ELR (cell line): Measurements from ENCODE around the gene LRRFIP2.
"Not testable (repeated sequence)": the region's sequence is repeated elsewhere in the genome, so short reads cannot be mapped to it uniquely, and the experiment has no call there.

Experiments used
- DNase-seq: peaks from one replicate; pipeline ENCODE4 v3.0.0-alpha.2; 2015; ENCODE audit warnings: low read depth

The LRRFIP2 gene

DNA sequence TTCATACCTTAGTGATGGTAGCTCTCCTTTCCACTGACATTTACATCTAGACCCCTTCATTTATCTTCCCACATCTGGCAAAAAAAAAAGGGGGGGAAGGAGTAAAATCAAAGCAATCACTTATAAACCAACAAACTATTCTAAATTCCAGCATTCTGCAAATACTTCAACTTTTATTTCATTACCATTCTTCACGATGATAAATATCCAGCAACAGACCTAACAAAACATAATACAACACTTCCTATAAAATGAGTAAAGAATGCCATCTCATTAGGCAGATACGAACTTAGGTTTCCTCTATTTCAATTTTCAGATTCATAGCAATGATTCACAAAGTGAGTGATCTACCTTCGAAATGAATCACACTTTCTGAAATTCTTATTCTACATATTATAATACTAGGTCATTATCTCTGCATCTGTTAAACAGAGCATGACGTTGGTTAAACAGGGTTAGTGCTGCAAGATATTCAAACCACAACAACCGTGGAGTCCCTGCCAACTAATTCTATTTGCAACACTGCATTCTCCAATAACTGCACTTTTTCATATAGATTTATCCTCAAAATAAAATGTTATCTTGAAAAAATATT lies at the start of gene LRRFIP2:
Gene LRRFIP2 (minus strand): TSS at position 51 of the 595 bp plus-strand sequence. CDS start 25,599 bp downstream, outside the sequence.
- peak; percentile 93 for DNase-seq

DNA sequence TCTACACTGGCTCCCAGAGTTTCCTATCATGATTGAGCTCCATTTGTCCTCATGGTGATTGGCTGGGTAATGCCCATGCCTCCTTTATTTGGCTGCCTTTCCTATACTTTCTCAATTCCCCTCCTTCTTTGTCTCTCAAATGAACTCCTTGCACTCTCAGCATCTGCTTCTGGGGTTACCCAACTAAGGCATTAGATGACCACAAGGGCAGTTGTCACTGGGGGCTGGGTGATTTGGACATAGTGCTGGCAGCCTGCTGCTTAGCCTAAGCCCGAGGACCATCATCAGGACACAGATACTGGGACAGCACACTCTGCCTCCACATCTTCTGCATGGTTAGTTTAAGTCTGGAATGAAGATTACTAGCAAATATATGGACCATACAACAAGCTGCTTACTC lies 49.2 kb upstream of the LRRFIP2 start:
- DNase-seq, result no peak

DNA sequence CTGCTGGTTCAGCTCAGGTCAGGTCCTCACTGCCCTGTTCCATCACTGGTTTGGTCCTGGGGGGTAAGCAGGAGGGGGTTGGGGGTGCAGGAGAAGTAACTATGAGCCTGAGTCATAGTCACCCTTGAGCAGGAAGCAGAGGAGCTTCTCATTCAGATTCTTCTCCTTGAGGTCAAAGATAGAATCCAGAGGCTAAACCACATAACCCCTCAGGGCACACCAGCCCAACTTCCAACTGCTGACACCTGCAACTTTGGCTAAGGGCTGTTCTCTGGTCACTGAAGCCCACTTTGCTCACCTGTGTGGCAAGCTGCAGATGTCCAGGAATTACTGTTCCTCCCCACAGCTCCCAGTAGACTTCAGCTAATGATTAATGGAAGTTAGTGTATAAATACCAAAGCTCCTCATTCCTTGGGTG lies 48.8 kb upstream of the LRRFIP2 start:
- DNase-seq, result peak; percentile 80

DNA sequence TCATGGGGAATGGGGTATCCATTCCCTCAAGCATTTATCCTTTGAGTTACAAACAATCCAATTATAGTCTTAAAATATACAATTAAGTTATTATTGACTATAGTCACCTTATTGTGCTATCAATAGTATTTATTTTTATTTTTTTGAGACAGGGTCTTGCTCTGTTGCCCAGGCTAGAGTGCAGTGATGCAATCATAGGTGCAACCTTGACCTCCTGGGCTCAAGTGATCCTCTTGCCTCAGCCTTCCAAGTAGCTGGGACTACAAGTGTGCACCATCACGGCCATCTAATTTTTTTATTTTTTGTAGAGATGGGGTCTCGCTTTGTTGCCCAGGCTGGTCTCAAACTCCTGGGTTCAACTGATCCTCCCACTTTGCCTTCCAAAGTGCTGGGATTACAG lies 48.2 kb upstream of the LRRFIP2 start:
- DNase-seq, result not testable (repeated sequence)

- peak; percentile 93 for DNase-seq
Observed at GRCh38 chr3:37221407-37221806, 47.0 kb upstream of the LRRFIP2 start.

- no peak for DNase-seq
Observed at GRCh38 chr3:37219266-37219665, 44.9 kb upstream of the LRRFIP2 start.

GRCh38 chr3:37218206-37218605 lies 43.8 kb upstream of the LRRFIP2 start:
- no peak for DNase-seq

DNA sequence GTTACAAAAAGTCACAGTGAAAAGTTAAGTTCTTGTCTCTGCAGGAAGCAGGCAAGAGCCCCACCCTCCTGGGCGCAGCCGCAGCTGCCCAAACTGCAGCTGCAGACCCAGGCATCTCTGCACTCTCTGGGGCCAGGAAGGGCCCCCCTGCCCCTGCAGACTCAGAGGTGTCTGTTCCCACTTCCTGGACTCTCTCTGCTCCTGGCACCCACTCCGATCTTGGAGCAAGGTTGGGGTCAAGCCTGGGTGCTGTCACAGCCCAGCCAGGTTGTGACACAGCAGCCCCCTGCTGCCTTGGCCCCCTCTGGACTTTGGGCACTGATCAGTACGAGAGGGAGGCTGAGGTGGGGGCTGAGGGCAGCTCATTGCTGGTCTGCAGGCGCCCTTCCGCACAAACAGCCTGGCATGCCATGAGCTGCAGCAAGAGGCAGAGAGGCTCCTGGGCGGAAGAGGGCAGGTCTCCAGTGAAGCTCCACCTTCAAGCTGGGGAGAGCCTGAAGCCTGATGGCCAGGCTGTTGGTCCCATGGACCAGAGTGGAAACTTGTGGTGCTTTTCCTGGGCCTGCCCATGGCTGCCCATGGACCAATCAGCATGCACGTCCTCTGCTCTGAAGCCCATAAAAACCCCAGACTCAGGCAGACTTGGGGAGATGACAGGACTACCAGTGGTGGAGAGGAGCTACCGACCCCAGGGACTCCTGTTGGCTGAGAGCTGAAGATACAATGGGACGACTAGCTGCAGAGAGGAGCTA lies 42.9 kb upstream of the LRRFIP2 start:
- DNase-seq, result no peak

- DNase-seq, result no peak
Observed at GRCh38 chr3:37216597-37217097, 42.3 kb upstream of the LRRFIP2 start.

GRCh38 chr3:37214076-37214475 lies 39.7 kb upstream of the LRRFIP2 start:
- DNase-seq, result no peak

DNA sequence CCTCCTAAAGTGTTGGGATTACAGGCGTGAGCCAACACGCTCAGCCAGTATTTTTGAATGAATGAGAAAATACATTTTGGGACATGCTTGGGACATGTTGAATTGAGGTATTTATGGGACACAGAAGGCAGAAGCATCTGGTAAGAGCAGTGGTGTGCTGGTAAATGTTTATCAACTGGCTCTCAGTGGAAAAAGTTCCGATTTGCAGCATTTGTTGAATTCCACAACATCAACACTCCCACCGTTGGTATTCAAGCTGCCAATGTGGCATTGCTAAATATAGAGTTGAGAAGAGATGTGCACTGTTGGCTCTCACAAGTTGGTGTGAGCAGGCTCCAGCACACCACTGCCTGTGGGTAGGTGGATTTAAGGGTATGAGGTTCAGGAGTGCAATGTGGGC lies 35.8 kb upstream of the LRRFIP2 start:
- DNase-seq, result no peak

GRCh38 chr3:37208576-37208975 lies 34.2 kb upstream of the LRRFIP2 start:
- DNase-seq, result not testable (repeated sequence)

DNA sequence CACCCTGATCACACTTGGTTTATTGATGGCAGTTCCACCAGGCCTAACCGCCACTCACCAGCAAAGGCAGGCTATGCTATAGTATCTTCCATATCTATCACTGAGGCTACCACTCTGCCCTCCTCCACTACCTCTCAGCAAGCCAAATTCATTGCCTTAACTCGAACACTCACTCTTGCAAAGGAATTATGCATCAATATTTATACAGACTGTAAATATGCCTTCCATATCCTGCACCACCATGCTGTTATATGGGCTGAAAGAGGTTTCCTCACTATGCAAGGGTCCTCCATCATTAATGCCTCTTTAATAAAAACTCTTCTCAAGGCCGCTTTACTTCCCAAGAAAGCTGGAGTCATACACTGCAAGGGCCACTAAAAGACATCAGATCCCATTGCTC lies 33.6 kb upstream of the LRRFIP2 start:
- not testable (repeated sequence) for DNase-seq

GRCh38 chr3:37206041-37206440 lies 31.7 kb upstream of the LRRFIP2 start:
- peak; percentile 84 for DNase-seq

- DNase-seq, result no peak
Observed at GRCh38 chr3:37204314-37204713, 29.9 kb upstream of the LRRFIP2 start.

DNA sequence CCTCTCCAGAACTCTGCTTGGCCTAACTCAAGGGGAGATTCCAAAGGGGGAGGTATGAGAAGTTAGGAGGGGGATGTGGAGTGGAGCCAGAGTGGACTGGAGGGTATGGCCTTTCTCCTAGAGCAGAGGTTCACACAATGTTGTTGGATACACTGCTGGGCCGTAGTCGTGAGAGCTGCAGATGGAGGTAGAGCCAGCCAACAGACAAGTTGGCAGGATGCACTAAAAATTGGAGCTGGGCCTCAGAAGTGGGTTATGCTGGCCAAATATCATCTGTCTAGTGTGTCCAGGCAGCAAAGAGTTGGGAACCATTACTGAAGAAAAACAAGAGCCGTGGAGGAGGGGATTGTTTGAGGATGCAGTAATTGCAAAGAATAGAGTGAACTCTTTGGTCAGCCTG lies 27.7 kb upstream of the LRRFIP2 start:
- DNase-seq, result no peak

DNA sequence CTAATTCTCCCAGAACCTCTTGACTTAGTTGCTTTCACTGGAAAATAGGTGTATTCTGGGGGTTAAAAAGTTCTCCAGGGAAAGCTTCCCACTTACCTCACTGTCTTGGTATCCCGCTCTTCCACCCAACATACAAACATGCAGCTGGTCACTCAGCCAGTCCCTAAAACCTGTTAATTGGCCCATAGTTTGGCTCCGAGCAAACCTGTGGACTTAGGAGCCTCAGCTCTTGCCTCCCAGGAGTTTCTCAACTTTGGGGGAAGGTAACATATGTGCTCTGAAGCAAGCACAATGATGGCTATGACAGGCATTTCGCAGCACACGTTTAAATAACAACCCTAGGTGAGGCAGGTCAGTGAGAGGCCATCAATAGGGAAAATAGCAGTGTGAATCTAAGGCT lies 25.8 kb upstream of the LRRFIP2 start:
- no peak for DNase-seq

- DNase-seq, result peak; percentile 69
Observed at GRCh38 chr3:37198996-37199395, 24.6 kb upstream of the LRRFIP2 start.

- no peak for DNase-seq
Observed at GRCh38 chr3:37198547-37198946, 24.2 kb upstream of the LRRFIP2 start.

DNA sequence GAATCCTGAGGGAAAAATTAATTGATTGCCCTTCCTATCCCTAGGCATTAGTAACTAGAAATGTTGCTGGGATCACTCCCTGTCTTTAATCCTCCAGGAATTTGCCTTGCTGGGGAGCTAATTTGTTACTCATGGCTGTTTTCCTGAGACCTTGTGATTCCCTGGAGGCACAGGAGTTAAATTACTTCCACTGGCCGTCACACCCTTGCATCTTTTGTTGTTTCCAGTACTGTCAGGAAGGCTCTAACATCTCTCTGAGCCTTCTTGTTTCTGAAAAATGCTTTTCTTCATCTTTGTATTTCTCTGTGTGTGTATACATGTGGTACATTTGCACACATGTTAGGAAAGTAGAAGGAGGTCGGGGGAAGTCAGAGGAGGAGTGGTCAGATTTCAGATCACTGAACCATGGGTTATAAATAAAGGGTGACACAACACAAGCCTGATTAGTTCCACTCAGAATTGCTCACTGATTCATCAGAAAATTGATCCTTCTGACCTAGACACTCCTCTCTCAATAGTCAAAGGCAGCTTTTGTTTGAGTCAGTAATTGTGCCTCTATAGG lies 23.5 kb upstream of the LRRFIP2 start:
- peak; percentile 93 for DNase-seq

- no peak for DNase-seq
Observed at GRCh38 chr3:37194533-37194932, 20.2 kb upstream of the LRRFIP2 start.

GRCh38 chr3:37190667-37191066 lies 16.3 kb upstream of the LRRFIP2 start:
- DNase-seq, result no peak

DNA sequence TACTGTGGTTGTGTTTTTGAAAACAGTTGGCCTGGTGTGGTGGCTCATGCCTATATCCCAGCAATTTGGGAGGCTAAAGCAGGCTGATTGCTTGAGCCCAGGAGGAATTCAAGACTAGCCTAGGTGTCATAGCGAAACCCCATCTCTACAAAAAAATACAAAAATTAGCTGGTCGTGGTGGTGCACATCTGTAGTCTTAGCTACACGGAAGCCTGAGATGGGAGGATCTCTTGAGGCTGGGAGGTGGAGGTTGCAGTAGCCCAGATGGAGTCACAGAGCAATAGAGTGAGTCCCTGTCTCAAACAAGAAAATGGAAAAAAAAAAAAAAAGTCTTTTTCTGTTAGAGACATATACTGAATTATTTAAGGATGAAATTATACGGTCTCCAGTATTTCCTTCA lies 14.7 kb upstream of the LRRFIP2 start:
- no peak for DNase-seq
